Measurements from ENCODE around the gene ITPK1. TPM values are rescaled to one million over a fixed set of nuclear protein-coding genes. Genes with fewer than 3 reads are reported as not detected.
"Not testable (repeated sequence)": the region's sequence is repeated elsewhere in the genome, so short reads cannot be mapped to it uniquely, and the experiment has no call there.

The ITPK1 gene
- total RNA-seq, 1 experiment from 2014 or later, result 53.2 TPM

GRCh38 chr14:93073910-93074769, 41.6 kb downstream of the ITPK1 start:
- in situ Hi-C loops (cut with HindIII; ENCODE audit: low pct_unique_long_range_greater_than_20kb, low sequenced_read_pairs), result no loop called here
- no peak for DNase-seq (ENCODE audit: low read depth)

DNA sequence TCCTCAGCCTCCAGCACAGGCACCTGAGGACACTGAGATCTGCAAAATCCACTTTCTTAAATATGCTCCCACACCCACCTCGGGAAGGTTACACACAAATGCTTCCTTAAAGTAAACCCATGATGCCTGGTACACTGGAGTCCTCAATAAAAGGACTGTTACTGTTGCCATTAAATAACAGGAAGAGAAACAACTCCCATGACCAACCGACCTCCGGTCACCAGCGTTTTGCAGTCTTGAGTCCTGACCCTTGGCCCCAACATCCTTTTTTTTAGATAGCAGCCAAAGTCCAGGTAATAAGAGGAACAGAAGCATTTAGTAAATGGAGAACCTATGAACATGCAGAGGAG, 42.4 kb downstream of the ITPK1 start:
- DNase-seq (ENCODE audit: low read depth), result no peak
- in situ Hi-C loops (cut with HindIII; ENCODE audit: low pct_unique_long_range_greater_than_20kb, low sequenced_read_pairs), result no loop called here

- DNase-seq (ENCODE audit: low read depth), result no peak
- in situ Hi-C loops (cut with HindIII; ENCODE audit: low pct_unique_long_range_greater_than_20kb, low sequenced_read_pairs), result no loop called here
Observed at GRCh38 chr14:93072659-93073357, 42.9 kb downstream of the ITPK1 start.

- no peak for DNase-seq (ENCODE audit: low read depth)
- in situ Hi-C loops (cut with HindIII; ENCODE audit: low pct_unique_long_range_greater_than_20kb, low sequenced_read_pairs), result no loop called here
Observed at GRCh38 chr14:93068711-93069110, 47.0 kb downstream of the ITPK1 start.

GRCh38 chr14:93067088-93067487, 48.6 kb downstream of the ITPK1 start:
- DNase-seq (ENCODE audit: low read depth), result no peak
- in situ Hi-C loops (cut with HindIII; ENCODE audit: low pct_unique_long_range_greater_than_20kb, low sequenced_read_pairs), result no loop called here

GRCh38 chr14:93065272-93065730, 50.4 kb downstream of the ITPK1 start:
- in situ Hi-C loops (cut with HindIII; ENCODE audit: low pct_unique_long_range_greater_than_20kb, low sequenced_read_pairs), result no loop called here
- no peak for DNase-seq (ENCODE audit: low read depth)

DNA sequence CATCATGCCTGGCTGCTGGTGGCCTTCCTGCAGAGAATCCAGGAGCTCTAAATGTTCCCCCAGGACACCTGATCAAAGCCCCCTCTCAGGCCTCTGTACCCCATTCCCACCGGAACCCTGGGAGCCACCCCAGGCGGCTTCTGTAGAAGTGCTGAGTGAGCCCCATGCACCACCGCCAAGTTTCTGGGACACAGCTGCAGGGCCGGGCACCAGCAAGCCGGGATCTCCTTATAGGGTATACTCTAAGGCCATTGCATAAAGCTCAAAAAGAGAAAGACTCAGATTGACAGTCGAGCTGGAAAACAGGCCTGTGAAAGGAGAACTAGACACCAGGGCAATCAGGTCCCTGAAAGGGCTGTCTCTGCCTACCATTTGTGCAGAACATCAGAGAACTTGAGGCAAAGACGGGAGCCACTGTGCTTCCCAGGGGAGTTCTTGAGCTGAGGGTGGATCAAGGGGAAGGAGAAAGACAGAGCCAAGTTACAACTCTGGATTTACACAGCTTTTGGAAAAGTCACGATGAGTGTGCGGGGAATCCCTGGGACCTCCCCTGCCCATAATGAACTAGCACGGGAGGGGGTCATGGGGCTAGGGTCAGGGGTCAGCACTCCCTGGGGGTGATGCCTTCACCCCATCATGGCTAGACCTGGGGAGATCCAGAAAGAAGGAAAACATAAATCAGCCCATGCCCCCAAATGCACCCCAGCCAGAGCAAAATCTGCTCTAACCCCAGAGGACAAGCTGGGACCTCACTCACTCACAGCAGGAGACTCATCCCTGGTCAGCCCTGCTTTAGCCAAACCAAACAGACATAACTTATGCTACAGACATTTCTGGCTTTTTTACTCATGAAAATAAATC, 51.1 kb downstream of the ITPK1 start:
- no peak for DNase-seq (ENCODE audit: low read depth)
- in situ Hi-C loops (cut with HindIII; ENCODE audit: low pct_unique_long_range_greater_than_20kb, low sequenced_read_pairs), result no loop called here

- in situ Hi-C loops (cut with HindIII; ENCODE audit: low pct_unique_long_range_greater_than_20kb, low sequenced_read_pairs), result no loop called here
- DNase-seq (ENCODE audit: low read depth), result no peak
Observed at GRCh38 chr14:93063393-93063792, 52.3 kb downstream of the ITPK1 start.

- in situ Hi-C loops (cut with HindIII; ENCODE audit: low pct_unique_long_range_greater_than_20kb, low sequenced_read_pairs), result no loop called here
- DNase-seq (ENCODE audit: low read depth), result no peak
Observed at GRCh38 chr14:93062890-93063289, 52.8 kb downstream of the ITPK1 start.

- DNase-seq (ENCODE audit: low read depth); in situ Hi-C loops (cut with HindIII; ENCODE audit: low pct_unique_long_range_greater_than_20kb, low sequenced_read_pairs): not testable (repeated sequence)
Observed at GRCh38 chr14:93062013-93062412, 53.7 kb downstream of the ITPK1 start.

DNA sequence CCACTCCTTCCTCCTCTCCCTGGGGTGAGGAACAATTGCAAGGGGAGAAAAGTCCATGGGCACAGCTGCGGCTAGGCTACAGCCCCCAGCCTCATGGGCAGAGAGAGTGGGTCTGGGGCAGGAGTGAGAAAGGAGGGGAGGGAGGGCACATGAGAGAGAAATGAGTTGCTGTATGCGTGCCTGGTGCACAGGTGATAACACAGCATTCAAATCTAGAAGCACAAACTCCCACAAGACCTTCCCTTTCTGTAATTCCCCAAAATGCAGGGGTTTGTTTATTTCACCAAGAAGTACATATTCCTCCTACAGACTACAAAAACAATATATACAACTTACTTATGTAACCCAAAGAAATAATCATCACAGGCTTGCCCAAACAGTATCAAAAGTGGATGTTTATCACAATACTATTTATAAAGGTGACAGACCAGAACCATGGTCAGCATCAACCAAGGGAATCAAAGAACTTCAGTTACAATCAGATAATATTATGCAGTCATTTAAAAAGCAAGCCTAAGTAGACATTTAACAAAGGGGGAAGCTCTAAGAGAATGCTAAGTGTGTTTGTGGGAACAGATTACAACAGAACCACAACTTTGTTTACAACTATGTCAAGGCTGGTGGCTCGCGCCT, 54.2 kb downstream of the ITPK1 start:
- in situ Hi-C loops (cut with HindIII; ENCODE audit: low pct_unique_long_range_greater_than_20kb, low sequenced_read_pairs), result no loop called here
- no peak for DNase-seq (ENCODE audit: low read depth)

DNA sequence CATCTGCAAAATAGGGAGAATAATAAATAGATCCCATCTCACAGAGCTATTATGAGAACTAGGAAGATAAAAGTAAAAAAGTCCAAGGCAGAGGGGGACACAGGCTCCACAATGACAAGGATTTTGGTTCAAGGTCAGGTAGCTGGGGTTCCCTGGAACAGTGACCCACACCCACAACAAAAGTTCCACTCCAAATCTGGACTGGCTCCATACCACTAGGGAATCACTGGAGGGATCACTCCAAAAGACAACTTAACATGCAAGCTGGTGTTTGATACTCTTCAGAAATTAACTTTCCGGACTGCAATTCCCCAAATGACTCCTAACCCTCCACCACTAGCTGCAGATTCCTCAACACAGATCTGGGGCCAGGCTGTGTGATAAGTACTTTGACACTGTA, 54.9 kb downstream of the ITPK1 start:
- in situ Hi-C loops (cut with HindIII; ENCODE audit: low pct_unique_long_range_greater_than_20kb, low sequenced_read_pairs), result no loop called here
- no peak for DNase-seq (ENCODE audit: low read depth)

DNA sequence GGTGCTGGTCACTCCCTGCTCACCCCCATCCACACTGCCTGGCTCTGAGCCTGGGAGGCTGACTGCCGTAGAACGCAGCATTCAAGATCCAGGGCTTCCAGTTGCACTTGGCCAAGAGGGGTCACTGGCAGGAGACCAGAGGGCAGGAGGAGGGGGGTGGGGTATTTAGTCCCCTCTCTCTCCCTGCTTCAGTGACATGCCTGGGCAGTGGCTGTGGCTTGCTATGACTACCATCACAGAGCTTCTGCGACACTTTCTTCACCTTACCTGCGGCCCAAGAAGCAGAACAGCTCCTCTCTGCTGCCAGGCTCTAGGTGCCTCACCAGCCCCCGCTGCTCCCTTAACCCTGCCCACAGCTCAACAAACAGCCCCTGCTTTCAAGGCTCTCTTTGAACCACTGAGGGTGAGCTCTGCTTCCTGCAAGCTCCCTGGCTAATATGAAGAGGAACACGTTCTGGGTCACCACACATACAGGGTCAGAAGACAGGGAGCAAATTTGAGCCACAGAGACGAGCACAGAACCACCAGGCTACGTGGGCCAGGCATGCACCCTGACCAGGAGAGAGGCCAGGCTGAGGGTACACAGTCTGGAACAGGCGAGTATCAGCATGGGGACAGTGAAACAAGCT, 55.7 kb downstream of the ITPK1 start:
- DNase-seq (ENCODE audit: low read depth), result no peak

DNA sequence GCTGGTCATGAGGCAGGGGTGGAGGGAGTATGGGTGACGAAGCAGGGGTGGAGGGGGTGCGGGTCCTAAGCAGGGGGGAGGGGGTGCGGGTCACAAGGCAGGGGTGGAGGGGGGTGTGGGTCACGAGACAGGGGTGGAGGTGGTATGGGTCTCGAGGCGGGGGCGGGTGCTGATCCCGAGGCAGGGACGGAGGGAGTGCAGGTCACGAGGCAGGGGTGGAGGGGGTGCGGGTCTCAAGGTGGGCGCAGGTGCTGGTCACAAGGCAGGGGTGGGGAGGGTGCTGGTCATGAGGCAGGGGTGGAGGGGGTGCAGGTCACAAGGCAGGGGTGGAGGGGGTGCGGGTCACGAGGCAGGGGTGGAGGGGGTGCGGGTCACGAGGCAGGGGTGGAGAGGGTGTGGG, 56.5 kb downstream of the ITPK1 start:
- in situ Hi-C loops (cut with HindIII; ENCODE audit: low pct_unique_long_range_greater_than_20kb, low sequenced_read_pairs), result no loop called here
- no peak for DNase-seq (ENCODE audit: low read depth)

More for the DNA sequence above, 55.7 kb downstream of the ITPK1 start:
- in situ Hi-C loops (cut with HindIII; ENCODE audit: low pct_unique_long_range_greater_than_20kb, low sequenced_read_pairs), result no loop called here

DNA sequence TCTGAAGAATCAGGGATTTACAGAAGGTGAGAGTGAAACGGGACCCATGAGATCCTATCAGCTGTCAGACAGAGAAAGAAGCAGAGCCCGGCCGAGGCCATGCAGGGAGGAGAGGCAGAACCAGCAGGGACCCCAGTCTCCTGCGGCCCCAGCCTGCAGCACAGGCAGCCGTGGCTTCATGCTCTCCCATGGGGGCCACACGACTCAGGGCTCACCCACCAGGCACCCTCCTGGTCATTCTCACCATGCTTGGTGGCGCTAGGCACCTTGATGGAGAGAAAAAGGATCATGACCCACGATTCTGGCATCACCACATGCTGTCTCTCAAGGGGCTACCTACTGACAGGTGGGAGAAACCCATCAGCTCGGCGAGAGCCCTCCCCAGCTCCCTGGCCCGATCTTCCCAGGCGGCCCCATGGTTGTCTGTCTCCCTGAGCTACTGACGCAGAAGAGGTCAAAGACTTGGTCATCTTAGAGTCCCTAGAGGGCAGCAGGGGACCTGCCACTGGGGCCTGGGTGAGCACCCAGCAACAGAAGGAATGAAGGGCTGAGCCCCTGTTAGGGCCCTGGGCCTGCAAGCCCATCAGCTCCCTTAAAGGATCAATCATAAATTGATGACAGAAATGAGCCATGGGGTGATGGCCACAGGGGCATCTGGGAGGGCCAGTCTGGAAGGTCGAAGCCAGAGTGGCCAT, 58.0 kb downstream of the ITPK1 start:
- in situ Hi-C loops (cut with HindIII; ENCODE audit: low pct_unique_long_range_greater_than_20kb, low sequenced_read_pairs), result no loop called here
- DNase-seq (ENCODE audit: low read depth), result no peak

DNA sequence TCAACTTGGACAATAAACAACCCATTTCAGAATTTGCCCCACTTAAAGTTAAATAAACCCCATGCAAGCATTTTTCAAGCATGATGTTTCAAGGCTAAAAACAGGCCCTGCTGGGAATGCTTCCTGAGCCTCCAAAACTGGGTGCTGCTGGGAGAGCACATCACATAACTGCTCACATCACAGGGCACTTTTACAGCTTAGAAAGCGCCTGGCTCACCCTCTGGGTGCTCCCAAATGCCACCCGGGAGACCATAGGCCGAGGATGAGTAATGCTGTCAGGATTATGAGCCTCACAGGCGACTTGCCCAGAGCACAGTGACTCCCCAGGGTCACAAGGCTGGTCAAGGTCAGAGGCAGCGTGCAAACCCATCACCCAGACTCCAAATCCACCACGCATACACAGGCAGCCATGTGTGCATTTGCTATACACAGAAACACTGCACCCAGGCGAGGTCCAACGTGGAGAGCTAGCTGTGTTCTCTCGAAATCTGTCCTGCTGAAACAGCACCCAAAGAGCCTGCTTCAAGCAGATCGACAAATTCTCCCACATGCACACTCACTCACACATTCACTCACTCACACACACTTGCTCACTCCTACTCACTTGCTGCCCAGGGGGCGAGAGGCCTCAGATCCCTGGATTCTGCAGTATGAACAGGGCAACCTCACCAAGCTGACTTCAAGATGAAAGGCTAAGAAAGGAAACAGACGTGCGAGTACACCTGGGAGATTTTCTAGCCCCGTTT, 58.7 kb downstream of the ITPK1 start:
- in situ Hi-C loops (cut with HindIII; ENCODE audit: low pct_unique_long_range_greater_than_20kb, low sequenced_read_pairs), result no loop called here
- DNase-seq (ENCODE audit: low read depth), result no peak

Measured in Caki2 (cell line).